GOT3 (cell line): ENCODE data around the gene RAB5A.
"Not testable (repeated sequence)": the region's sequence is repeated elsewhere in the genome, so short reads cannot be mapped to it uniquely, and the experiment has no call there.

ENCODE experiments used
- DNase-seq: peaks from one replicate; lab custom pipeline; 2025; ENCODE audit warnings: mixed read lengths; lab: John Stamatoyannopoulos, UW

RAB5A gene, protein sequence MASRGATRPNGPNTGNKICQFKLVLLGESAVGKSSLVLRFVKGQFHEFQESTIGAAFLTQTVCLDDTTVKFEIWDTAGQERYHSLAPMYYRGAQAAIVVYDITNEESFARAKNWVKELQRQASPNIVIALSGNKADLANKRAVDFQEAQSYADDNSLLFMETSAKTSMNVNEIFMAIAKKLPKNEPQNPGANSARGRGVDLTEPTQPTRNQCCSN

GRCh38 chr3:19946832-19947548 lies at the start of gene RAB5A:
Gene RAB5A (plus strand): TSS chr3:19947097. CDS start chr3:19950899, 3,802 bp downstream.
- peak; percentile 85 for DNase-seq

DNA sequence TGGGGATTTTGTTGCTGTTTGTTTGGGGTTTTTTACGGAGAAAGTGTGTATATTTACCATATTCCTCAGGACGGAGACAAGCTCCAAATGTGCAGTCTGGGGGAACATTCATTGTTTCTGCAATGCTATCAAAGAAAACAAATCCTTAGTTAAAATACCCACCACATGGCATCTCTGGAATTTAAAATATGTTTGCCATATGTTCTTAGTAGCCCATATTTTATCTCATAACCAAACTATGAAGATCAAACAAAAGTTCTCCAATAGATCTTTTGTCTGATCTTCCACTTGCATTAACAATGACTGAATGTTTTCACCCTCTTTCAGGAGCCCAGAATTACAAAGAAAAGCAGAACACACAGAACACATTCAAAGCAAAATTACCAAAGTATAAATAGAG lies 48.2 kb upstream of the RAB5A start:
- no peak for DNase-seq

GRCh38 chr3:19899264-19899663 lies 47.6 kb upstream of the RAB5A start:
- no peak for DNase-seq

- not testable (repeated sequence) for DNase-seq
These were observed 47.1 kb upstream of the RAB5A start for GRCh38 chr3:19899833-19900232.

GRCh38 chr3:19901337-19901736 lies 45.6 kb upstream of the RAB5A start:
- DNase-seq = no peak

- DNase-seq = no peak
These were observed 45.0 kb upstream of the RAB5A start for GRCh38 chr3:19901918-19902317.

- DNase-seq = no peak
These were observed 43.2 kb upstream of the RAB5A start for GRCh38 chr3:19903649-19904048.

DNA sequence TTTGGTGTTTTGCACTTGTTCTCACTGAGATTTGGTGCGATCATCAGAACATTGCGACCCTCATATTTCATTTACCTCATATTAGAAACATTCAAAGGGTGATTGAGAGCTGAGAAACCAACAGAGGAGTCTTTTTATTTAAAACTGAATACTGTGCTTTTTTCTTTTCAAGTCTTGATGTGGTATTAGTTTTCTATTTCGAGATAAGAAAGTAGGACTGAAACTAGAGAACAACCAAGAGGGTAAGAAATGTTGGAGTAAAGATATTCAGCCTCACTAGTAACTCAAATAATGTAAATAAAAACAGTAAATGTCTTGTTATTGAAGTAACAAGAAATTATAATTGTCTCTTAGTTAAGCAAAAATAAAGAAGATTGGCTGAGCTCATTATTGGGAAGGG lies 39.4 kb upstream of the RAB5A start:
- DNase-seq = no peak

GRCh38 chr3:19911452-19911851 lies 35.4 kb upstream of the RAB5A start:
- no peak for DNase-seq

- DNase-seq = no peak
These were observed 29.7 kb upstream of the RAB5A start for GRCh38 chr3:19917167-19917566.

- DNase-seq = no peak
These were observed 26.4 kb upstream of the RAB5A start for GRCh38 chr3:19920401-19921080.

GRCh38 chr3:19931180-19931692 lies 15.7 kb upstream of the RAB5A start:
- DNase-seq = no peak

GRCh38 chr3:19931767-19932188 lies 15.1 kb upstream of the RAB5A start:
- no peak for DNase-seq

DNA sequence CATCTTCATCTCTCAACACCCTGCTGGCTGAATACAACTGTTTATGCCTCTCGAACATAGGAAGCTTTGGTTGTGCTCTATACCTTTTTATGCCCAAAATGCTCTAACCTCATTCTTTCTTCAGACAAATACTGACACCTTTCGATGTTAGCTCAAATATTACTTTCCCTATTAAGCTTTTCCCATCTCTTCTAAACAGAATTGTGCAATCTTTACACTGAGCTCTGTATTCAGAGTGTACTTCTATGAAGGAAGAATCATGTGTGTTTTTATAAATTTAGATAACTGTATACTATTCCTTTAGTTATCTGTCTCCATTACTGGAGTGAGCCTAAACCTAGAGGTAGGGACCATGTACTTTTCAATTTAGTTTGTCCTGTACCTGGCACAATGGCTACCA lies 14.5 kb upstream of the RAB5A start:
- DNase-seq = no peak

- no peak for DNase-seq
These were observed 12.8 kb upstream of the RAB5A start, which contains the start of gene EFHB for GRCh38 chr3:19934098-19934566. Gene EFHB (minus strand): TSS chr3:19934217. CDS start chr3:19934018, 199 bp downstream.

GRCh38 chr3:19937459-19938294 lies 9.2 kb upstream of the RAB5A start:
- DNase-seq = no peak

DNA sequence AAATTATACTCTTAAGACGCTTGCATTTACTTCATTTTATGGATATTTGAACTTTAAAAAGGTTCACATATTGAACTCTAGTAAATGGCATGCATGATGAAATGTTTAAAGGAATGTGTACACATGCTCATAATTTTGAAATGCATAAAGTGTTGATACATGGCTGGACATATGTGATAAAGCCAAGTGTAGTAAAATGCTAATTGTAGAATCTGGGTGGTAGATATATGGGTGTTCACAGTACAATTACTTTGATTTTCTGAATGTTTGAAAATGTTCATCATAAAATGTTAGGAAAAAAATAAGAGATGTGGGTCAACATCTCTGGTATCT lies 8.6 kb upstream of the RAB5A start:
- no peak for DNase-seq

DNA sequence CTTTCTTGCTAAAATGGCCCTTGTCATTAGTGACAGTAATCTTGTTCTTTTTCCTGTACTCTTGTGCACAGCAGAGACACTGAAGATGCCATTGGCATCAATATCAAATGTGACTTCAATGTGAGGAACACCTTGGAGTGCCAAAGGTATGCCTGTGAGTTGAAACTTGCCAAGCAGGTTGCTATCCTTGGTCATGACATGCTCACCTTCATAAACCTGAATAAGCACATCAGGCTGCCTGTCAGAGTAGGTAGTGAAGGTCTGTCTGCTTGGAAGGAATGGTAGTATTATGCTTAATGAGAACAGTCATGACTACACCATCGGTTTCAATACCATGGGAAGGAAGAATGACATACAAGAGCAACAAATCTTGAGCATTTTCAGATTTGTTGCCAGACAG lies 6.3 kb upstream of the RAB5A start:
- no peak for DNase-seq

- no peak for DNase-seq
These were observed 1.4 kb upstream of the RAB5A start for GRCh38 chr3:19945534-19945933.

DNA sequence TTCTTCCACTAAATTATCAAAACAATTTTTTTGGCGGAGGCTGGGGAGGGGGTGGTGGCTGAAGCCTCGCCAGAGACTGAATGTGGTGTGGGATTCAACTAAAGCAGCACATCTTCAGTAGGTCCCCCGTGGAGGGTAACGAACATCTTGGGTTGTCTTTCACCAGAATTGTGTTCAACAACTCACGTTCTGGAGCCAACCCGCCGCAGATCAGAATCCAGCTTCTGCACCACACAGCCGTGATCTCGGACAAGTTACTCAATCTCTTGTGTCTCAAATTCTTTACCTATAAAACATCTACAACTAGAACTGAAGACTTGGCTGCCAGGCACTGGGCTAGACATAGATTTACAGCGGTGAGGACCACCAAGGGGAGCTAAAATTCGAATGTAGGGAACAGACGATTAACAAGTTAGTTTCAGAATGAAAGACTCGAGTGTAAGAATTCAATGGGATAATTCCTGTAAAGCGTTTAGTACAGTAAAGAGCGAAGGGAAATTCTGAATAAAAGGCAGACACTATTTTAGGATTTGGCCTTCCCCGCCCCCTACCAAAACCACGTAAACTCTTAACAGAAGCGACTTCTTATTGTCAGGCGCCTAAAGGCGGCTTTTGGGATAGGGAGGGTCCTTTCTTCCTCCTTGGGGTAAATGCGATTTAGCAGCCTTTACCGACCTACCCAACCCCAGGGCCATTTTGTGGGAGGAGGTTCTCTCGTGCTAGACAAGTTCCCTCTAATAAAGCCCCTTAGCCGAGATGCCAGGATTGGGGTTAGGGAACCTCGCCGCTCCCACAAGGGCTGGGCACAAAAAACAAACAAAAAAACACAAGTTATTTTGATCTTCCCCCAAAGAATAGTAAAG lies 697 bp upstream of the RAB5A start:
- no peak for DNase-seq
